ENCODE results near the gene CEP78.

The CEP78 gene

GRCh38 chr9:78306222-78307076 lies 70.6 kb downstream of the CEP78 start:
- DNase-seq (ENCODE audit: low read depth in 2 of 2) = no peak

- DNase-seq (ENCODE audit: low read depth in 2 of 2) = no peak
Observed at GRCh38 chr9:78307360-78307759, 71.5 kb downstream of the CEP78 start.

GRCh38 chr9:78309066-78309465 lies 73.2 kb downstream of the CEP78 start:
- no peak for DNase-seq (ENCODE audit: low read depth in 2 of 2)

GRCh38 chr9:78311075-78311474 lies 75.2 kb downstream of the CEP78 start:
- no peak for DNase-seq (ENCODE audit: low read depth in 2 of 2)

- no peak for DNase-seq (ENCODE audit: low read depth in 2 of 2)
Observed at GRCh38 chr9:78311886-78312524, 76.1 kb downstream of the CEP78 start.

GRCh38 chr9:78314550-78314949 lies 78.7 kb downstream of the CEP78 start:
- no peak for DNase-seq (ENCODE audit: low read depth in 2 of 2)

- no peak for DNase-seq (ENCODE audit: low read depth in 2 of 2)
Observed at GRCh38 chr9:78314953-78315870, 79.3 kb downstream of the CEP78 start.

GRCh38 chr9:78316166-78316892 lies 80.5 kb downstream of the CEP78 start:
- DNase-seq (ENCODE audit: low read depth in 2 of 2) = no peak

GRCh38 chr9:78319197-78320029 lies 83.5 kb downstream of the CEP78 start:
- DNase-seq (ENCODE audit: low read depth in 2 of 2) = no peak

GRCh38 chr9:78320030-78320693 lies 84.3 kb downstream of the CEP78 start:
- no peak for DNase-seq (ENCODE audit: low read depth in 2 of 2)

- no peak for DNase-seq (ENCODE audit: low read depth in 2 of 2)
Observed at GRCh38 chr9:78320875-78321496, 85.1 kb downstream of the CEP78 start.

- no peak for DNase-seq (ENCODE audit: low read depth in 2 of 2)
Observed at GRCh38 chr9:78321505-78321904, 85.6 kb downstream of the CEP78 start.

GRCh38 chr9:78324068-78324650 lies 88.3 kb downstream of the CEP78 start:
- DNase-seq (ENCODE audit: low read depth in 2 of 2) = no peak

GRCh38 chr9:78324682-78325081 lies 88.8 kb downstream of the CEP78 start:
- DNase-seq (ENCODE audit: low read depth in 2 of 2) = no peak

GRCh38 chr9:78325343-78325742 lies 89.5 kb downstream of the CEP78 start:
- DNase-seq (ENCODE audit: low read depth in 2 of 2) = no peak

GRCh38 chr9:78325846-78326360 lies 90.0 kb downstream of the CEP78 start:
- DNase-seq (ENCODE audit: low read depth in 2 of 2) = no peak

- no peak for DNase-seq (ENCODE audit: low read depth in 2 of 2)
Observed at GRCh38 chr9:78326564-78326963, 90.7 kb downstream of the CEP78 start.

Measured in stimulated activated CD4-positive, alpha-beta T cell treated with anti-CD3 and anti-CD28 coated beads, Interleukin-1b, Interleukin-23, amount 100 ng/mL, for 4 hours (primary cell).